GM18867 (cell line): ENCODE results near the gene ZNF76.

Experiments
- ATAC-seq: cut with Tn5 transposase; IDR thresholded peaks from one replicate; pipeline ENCODE4 v1.9.1; 2021; ENCODE audit warnings: mild to moderate bottlenecking, moderate library complexity; ENCODE audit not compliant: unreplicated experiment

ZNF76 gene

DNA sequence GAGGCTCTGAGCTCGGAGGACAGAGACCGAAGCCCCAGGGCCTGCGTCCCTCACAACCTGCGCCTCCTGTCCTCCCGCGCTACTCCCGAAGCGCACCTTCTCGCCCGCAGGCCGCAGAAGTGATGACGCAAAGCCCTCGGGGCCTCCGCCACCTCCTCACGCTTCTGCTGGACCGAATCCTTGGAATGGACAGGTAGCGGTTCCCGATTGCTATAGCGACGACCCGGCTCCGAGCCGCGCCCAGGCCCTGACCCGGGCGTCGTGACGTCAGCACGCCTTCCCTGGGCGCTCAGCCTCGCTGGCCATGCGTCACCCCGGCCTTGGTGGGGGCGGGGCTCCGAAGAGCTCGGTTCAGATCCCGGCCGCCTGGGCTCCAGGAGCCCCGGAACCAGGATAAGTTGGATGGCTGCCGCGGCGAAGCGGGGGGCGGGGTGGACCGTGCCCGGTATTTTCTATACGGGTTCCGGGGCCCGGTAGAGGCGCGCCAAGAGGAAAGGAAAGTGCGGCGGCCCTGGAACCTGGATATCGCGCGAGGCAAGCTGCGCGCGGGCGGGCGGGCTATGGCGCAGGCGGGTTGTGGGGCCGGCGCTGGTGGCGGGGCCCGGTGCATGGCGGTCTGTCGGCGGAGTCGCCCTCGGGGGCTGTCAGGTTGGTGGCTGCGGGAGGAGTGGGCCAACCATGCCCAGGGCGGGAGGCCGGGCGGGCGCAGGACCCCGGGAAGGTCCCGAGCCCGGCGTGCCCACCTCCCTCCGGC is at the start of gene ZNF76:
ZNF76 (plus strand) TSS at position 542 of the 754 bp plus-strand sequence. CDS start 21,417 bp downstream, outside the sequence.
- ATAC-seq = peak; percentile 89

DNA sequence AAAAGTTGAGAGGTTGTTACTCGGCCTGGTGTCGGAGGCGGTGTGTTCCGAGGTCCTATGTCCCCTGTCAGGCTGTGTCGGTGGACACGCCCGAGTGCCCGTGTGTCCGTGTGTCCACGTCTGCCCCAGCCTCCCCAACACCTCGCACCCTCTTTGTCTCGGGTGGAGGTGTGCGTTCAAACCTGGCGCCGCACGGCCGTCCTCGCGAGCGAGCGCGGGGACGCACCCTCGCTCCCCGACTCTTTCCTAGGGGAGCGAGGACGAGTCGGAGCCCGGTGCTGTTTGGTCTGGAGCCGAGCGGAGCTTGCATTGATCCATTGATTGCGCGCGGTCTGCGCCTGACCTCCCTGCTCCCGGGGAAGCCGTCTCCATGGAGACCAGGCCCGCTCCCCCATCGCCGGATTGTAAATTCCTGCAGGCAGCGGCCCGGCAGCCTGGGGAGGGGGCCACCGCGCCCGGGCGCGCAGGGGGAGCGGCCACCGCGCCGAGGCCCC is 46.2 kb upstream of the ZNF76 start:
- no peak for ATAC-seq

DNA sequence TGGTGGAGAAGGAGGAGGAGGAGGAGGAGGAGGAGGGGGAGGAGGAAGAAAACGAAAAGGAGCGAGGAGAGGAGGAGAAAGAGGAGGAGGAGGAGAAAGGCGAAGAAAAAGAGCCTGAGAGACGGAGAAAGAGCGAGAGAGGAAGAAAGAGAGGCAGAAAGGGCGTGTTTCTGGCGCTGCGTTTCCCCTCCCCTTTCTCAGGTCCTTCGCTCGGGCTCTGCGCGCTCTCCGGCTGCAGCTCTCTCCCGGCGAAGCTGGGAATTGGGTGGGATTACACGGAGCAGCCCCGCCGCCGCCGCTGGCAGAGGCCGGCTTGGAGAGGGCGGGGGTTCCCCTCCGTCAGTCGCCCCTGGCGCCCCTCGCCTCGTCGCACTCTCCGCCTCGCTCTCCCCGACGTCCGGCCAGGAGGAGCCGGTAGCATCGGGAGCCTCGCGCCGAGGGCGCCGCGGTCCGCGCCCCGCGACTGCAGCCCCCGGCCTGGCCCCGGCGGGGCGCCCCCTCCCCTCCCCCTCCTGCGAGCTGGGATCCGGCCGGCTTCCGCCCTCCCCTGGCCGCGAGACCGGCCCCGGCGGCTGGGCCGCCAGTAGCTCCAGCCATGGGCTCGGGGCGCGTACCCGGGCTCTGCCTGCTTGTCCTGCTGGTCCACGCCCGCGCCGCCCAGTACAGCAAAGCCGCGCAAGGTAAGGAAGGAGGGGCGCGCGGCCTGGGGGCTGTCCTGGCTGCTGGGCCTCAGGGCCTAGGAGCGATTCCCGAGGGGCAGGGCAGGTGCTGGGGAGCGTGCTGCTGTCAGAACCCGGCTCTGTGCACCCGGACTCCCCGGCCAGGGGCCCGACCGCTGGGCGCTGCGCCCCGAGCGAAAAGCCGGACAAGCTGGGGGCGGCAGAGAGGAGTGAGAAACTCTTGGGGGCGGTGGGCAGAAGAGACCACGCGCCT is 45.4 kb upstream of the ZNF76 start, which contains the start of gene SCUBE3:
SCUBE3 (plus strand) TSS at position 133 of the 933 bp plus-strand sequence; CDS start at position 596, 463 bp downstream.
- ATAC-seq = no peak

- no peak for ATAC-seq
These were observed 44.5 kb upstream of the ZNF76 start for GRCh38 chr6:35214869-35215664.

- ATAC-seq = no peak
These were observed 43.7 kb upstream of the ZNF76 start for GRCh38 chr6:35215665-35216411.

- no peak for ATAC-seq
These were observed 43.2 kb upstream of the ZNF76 start for GRCh38 chr6:35216412-35216732.

DNA sequence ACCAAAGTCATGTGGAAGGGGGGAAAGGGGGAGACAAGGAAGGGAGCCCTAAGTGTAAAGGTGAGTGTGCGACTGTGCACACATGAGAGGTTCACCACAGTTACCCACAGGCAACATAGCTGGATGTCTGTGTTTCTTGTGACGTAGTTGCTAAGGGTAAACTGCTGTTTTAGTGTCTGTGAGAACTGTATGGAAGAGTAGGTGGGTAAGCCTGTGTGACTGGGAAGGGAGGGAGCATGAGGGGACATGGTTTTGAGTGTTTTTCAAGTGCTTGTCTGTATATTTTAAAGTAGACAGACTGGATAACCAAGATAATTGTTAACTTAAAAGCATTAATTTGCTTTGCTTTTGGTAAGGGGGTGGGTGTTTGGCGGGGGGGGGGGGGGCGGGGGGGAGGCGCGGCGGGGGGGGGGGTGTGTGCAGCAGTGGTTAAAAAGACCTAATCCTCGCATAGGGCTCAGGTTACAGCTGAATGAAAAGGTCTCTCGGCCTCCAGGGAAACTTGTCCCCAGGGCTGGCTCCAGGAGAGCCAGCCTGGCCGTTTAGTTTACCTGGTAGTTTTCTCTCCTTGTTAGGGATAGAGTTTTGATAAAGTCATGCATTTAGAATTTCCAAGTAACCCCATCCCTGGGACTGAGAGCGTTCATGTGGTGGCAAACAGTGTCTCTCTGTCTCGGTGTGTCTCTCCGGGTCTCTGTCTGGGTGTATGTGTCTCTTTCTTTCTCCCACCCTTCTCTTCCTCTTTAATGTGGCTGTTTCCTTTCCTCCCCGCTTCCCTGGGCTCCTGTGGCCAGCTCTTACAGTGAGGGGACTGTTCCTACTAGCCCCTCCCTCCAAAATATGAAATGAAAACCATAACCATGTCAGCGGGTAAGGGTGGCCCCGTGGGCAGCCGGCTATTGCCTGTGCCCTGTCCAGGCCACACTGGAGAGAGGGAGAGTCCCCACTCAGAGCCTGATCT is 42.4 kb upstream of the ZNF76 start:
- no peak for ATAC-seq

DNA sequence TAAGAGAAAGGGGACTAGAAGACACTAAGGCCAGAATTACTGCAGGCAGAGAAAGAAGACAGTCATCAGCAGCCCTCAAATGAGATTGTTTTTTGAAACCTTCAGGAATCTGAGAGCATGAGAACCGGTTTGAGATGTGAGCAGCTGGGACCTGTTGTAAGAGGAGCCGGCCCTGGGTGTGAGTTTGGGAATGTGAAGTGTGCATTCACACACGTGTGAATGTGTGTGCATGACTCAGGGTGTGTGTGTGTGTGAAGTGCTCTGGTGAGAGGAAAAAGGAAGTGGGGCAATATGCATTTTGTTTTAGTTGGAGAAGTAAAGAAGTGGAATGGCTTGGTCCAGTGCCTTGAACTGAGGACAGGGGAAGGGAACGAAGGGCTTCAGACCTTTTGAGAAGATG is 41.5 kb upstream of the ZNF76 start:
- no peak for ATAC-seq

DNA sequence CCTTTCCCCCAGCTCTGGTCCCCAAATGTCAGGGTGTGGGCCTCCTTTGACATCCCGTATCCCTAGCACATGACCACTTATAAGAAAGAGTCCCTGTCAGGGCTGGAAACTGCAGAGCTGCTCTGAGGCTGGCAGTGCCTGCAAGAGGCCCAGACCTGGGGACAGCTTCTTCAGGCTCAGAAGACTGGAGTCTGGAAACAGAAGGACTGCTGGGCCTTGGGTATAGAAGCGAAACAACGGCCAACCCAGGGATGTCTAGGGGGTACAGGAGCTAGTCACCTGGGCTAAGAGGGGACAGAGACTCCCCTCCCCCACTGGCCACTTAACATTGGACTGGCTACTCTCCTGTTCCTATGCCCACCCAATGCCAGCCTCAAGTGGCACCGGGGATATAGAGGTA is 41.1 kb upstream of the ZNF76 start:
- no peak for ATAC-seq

DNA sequence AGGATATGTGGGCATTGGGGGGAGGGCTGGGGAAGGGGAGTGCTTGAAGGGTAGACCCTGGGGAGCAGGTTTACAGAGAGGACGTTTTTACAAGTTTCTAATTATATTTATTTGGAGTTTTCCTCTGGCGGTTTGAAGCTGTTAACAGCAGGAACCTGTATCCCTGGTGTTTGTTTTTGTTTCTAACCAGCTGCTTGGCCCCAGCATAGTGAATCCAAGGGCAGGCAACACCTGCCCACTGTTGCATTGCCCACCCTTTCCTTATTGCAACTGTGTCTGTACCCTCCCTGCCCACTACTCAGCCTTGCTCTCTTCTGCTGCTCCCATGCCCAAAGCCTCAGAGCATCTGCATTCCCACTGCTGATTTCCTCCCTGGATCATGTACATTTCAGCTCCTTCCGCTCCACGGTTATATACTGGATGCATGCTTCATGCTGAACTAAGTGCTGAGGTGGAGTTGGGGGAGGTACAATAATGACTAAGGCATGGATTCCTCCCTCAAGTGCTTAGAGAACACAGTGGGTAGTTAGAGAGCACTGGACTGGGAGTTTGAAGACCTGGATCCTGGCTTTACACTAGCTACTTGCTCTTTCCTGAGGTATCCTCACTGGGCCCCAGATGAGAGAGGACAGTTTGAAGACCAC is 39.7 kb upstream of the ZNF76 start:
- no peak for ATAC-seq

GRCh38 chr6:35220711-35221110 is 38.8 kb upstream of the ZNF76 start:
- no peak for ATAC-seq

DNA sequence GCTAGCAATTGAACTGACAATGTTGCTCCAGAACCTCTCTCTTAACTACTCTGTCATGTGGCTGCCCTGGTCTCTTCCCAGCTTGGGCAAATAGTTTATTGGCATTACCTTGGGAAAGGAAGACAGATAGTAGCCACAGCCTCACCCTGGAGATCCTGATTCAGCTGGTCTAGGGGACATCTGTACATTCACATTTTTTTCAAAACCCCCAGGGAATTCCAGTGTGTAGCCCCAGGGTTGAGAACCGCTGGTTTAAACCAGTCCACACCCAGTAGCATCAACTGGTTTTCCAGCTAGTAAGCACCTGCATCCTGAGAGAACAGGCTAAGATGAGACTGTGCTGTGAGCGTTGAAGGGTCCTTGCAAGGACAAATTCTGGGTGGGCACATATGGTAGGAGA is 36.1 kb upstream of the ZNF76 start:
- ATAC-seq = no peak

GRCh38 chr6:35224720-35225119 is 34.8 kb upstream of the ZNF76 start:
- no peak for ATAC-seq

- ATAC-seq = no peak
These were observed 31.1 kb upstream of the ZNF76 start for GRCh38 chr6:35228481-35228880.

GRCh38 chr6:35229304-35229703 is 30.2 kb upstream of the ZNF76 start:
- ATAC-seq = no peak

DNA sequence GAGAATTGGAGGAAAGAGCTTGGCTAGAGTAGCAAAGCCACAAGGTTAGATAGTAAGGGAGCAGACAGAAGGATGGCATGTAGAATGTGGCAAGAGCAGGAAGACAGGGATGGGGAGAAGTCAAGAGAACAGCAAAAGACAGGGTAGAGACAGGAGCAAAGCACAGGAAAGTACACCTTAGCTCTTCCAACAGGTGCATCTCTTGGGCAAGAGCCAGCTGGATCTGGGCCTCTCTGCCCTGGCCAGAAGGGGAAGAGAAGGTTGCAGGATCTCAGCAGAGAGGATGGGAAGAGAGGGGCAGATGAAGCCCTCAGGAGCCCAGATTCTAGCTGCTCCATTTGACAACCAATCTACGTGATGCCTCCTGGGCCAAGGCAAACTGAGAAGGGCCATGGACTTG is 29.0 kb upstream of the ZNF76 start:
- ATAC-seq = no peak

- ATAC-seq = no peak
These were observed 28.6 kb upstream of the ZNF76 start for GRCh38 chr6:35230950-35231349.

DNA sequence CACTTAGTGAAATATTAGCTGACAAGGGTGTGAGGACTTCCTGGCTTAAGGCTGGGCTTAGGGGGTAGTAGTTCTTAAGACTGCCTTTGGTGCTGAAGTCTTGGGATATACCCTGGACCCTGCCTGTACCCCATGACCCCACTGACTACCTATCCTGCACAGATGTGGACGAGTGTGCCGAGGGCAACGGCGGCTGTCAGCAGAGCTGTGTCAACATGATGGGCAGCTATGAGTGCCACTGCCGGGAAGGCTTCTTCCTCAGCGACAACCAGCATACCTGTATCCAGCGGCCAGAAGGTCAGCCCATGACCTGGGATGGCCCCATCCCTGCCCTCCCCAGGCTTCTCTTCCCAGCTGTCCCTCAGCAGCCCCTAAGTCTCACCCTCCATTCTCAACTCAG is 28.0 kb upstream of the ZNF76 start:
- ATAC-seq = no peak

GRCh38 chr6:35234901-35235300 is 24.6 kb upstream of the ZNF76 start:
- no peak for ATAC-seq
